ENCODE data around the gene DGKZ. TPM values are rescaled to one million over a fixed set of nuclear protein-coding genes. Genes with fewer than 3 reads are reported as not detected.

DGKZ gene
- total RNA-seq, 1 experiment from 2014 or later, result 57.9 TPM

GRCh38 chr11:46380340-46381047 is 33.2 kb downstream of the DGKZ start:
- no TSS peak for BruUV-seq (replicated peaks)
- ChIA-PET POLR2A (no interaction called here), CTCF (interaction anchor here (0.6 to 1.0 kb wide), 3 partner anchors 8 to 142 kb away, joined by 3 read pairs; no protein-coding TSS in a partner anchor)
- intact Hi-C loops (cut with micrococcal nuclease), result no loop called here
- Mint-ChIP-seq H3K27ac (ENCODE audit: low read depth, unreplicated experiment) (no peak overlapping the region), H3K4me3 (ENCODE audit: unreplicated experiment) (peak overlapping the region; percentile 61), H3K4me1 (ENCODE audit: insufficient read depth, unreplicated experiment) (no peaks in the 10 kb centered on the region), H3K9me3 (ENCODE audit: unreplicated experiment) (no peaks in the 10 kb centered on the region), H3K36me3 (ENCODE audit: insufficient read depth, unreplicated experiment) (peaks cover 20% of the 10 kb centered on the region), H3K27me3 (ENCODE audit: insufficient read depth, unreplicated experiment) (no peaks in the 10 kb centered on the region)
- peak; percentile 50 for DNase-seq (ENCODE audit: unreplicated experiment)
- TF ChIP-seq, protein P1, sequence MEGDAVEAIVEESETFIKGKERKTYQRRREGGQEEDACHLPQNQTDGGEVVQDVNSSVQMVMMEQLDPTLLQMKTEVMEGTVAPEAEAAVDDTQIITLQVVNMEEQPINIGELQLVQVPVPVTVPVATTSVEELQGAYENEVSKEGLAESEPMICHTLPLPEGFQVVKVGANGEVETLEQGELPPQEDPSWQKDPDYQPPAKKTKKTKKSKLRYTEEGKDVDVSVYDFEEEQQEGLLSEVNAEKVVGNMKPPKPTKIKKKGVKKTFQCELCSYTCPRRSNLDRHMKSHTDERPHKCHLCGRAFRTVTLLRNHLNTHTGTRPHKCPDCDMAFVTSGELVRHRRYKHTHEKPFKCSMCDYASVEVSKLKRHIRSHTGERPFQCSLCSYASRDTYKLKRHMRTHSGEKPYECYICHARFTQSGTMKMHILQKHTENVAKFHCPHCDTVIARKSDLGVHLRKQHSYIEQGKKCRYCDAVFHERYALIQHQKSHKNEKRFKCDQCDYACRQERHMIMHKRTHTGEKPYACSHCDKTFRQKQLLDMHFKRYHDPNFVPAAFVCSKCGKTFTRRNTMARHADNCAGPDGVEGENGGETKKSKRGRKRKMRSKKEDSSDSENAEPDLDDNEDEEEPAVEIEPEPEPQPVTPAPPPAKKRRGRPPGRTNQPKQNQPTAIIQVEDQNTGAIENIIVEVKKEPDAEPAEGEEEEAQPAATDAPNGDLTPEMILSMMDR (IDR thresholded peaks at IDR 0.05; ENCODE audit: unreplicated experiment), result no peak

- intact Hi-C loops (cut with micrococcal nuclease), result no loop called here
- no peak for DNase-seq (ENCODE audit: unreplicated experiment)
- CTCF ChIA-PET, result interaction anchor here (0.7 kb wide), 1 partner anchor 8 kb away, joined by 3 read pairs; no protein-coding TSS in a partner anchor
- Mint-ChIP-seq H3K36me3 (ENCODE audit: insufficient read depth, unreplicated experiment) (peaks cover 14% of the 10 kb centered on the region), H3K27ac (ENCODE audit: low read depth, unreplicated experiment) (no peak within 1 kb of the TSS), H3K4me3 (ENCODE audit: unreplicated experiment) (peak within 1 kb of the TSS; percentile 61), H3K4me1 (ENCODE audit: insufficient read depth, unreplicated experiment) (no peaks in the 10 kb centered on the region), H3K9me3 (ENCODE audit: unreplicated experiment) (no peaks in the 10 kb centered on the region), H3K27me3 (ENCODE audit: insufficient read depth, unreplicated experiment) (no peaks in the 10 kb centered on the region)
- POLR2A ChIA-PET, result no interaction called here
- TF ChIP-seq, protein P1 (IDR thresholded peaks at IDR 0.05; ENCODE audit: unreplicated experiment), result no peak
- no TSS peak for BruUV-seq (replicated peaks)
Observed at GRCh38 chr11:46381048-46381818, 34.0 kb downstream of the DGKZ start, which contains the start of gene MDK. Gene MDK, plus strand, starts transcription at chr11:46381669. Its CDS starts 389 bp downstream, at chr11:46382058.

DNA sequence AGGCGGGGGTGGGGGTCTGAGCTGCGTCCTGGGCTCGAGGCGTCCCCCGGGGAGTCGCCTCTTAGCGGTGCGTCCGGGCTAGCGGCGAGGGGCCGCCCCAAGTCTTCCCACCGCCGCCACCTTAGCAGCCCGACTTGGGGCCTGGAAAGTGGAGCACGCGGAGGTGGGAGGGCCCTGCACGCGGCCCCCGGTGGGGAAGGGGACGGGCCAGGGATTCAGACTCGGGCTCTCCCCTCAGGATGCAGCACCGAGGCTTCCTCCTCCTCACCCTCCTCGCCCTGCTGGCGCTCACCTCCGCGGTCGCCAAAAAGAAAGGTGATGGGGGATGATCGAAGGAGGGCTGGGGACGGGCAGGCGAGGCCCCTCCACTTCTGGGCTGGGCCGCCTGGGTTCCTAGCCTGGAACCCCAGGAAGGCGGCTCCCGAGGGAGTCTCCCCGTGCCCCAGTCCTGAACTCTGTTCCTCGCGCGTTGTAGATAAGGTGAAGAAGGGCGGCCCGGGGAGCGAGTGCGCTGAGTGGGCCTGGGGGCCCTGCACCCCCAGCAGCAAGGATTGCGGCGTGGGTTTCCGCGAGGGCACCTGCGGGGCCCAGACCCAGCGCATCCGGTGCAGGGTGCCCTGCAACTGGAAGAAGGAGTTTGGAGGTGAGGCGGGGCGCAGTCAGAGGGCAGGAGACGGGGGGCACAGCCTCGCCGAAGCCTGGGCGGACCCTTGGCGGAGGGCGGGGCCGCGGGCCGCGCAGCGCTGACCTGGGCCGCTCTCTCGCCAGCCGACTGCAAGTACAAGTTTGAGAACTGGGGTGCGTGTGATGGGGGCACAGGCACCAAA is 34.8 kb downstream of the DGKZ start:
- no peak for DNase-seq (ENCODE audit: unreplicated experiment)
- intact Hi-C loops (cut with micrococcal nuclease), result no loop called here
- Mint-ChIP-seq H3K4me3 (ENCODE audit: unreplicated experiment) (no peak overlapping the region), H3K27ac (ENCODE audit: low read depth, unreplicated experiment) (no peak overlapping the region), H3K27me3 (ENCODE audit: insufficient read depth, unreplicated experiment) (no peaks in the 10 kb centered on the region), H3K4me1 (ENCODE audit: insufficient read depth, unreplicated experiment) (peaks cover 5% of the 10 kb centered on the region), H3K36me3 (ENCODE audit: insufficient read depth, unreplicated experiment) (peaks cover 14% of the 10 kb centered on the region), H3K9me3 (ENCODE audit: unreplicated experiment) (no peaks in the 10 kb centered on the region)
- POLR2A ChIA-PET, result no interaction called here
- TF ChIP-seq, protein P1 (IDR thresholded peaks at IDR 0.05; ENCODE audit: unreplicated experiment), result no peak
- no TSS peak for BruUV-seq (replicated peaks)
- CTCF ChIA-PET, result no interaction called here

Measured in MCF 10A (cell line).